CD14-positive monocyte (primary cell): ENCODE data around the gene EPB41L5. TPM values are rescaled to one million over a fixed set of nuclear protein-coding genes. Genes with fewer than 3 reads are reported as not detected.
"Not testable (repeated sequence)": the region's sequence is repeated elsewhere in the genome, so short reads cannot be mapped to it uniquely, and the experiment has no call there.

Experiments used
- DNase-seq, 3 donors: peaks; one replicate each; pipeline ENCODE4 v3.0.0-alpha.2; 2011 to 2022
- H2AFZ ChIP-seq: 2 replicates; pipeline ENCODE4 v1.6.0; 2012; ENCODE audit warnings: mild to moderate bottlenecking, low read depth, low read length, inconsistent platforms; ENCODE audit not compliant: insufficient read depth, poor library complexity, severe bottlenecking
- H3K27ac ChIP-seq, 2 donors: 1 replicate in 1 of 2; 2 replicates in 1 of 2; pipeline ENCODE4 v1.5.1; 2012 to 2013; ENCODE audit warnings: low read length in 2 of 2, control low read depth in 1 of 2, inconsistent platforms in 1 of 2, low read depth in 1 of 2, mild to moderate bottlenecking in 1 of 2
- H3K27me3 ChIP-seq, 2 donors: one replicate each; pipeline versions ENCODE4 v1.6.0 to v1.6.1; 2011 to 2013; ENCODE audit warnings: low read length in 2 of 2; ENCODE audit not compliant: control insufficient read depth in 2 of 2, insufficient read depth in 2 of 2
- H3K36me3 ChIP-seq, 2 donors: replicated peaks in 1 of 2; 1 replicate in 1 of 2; 2 replicates in 1 of 2; pipeline versions ENCODE4 v1.5.1 to v1.6.1; 2012 to 2013; ENCODE audit warnings: low read length in 2 of 2, control low read depth in 1 of 2, inconsistent platforms in 1 of 2, mild to moderate bottlenecking in 1 of 2; ENCODE audit not compliant: insufficient read depth in 2 of 2, control insufficient read depth in 1 of 2
- H3K4me1 ChIP-seq, 2 donors: 1 replicate in 1 of 2; 2 replicates in 1 of 2; pipeline versions ENCODE4 v1.5.1 to v1.6.1; 2012 to 2013; ENCODE audit warnings: low read length in 2 of 2, control low read depth in 1 of 2, inconsistent platforms in 1 of 2, mild to moderate bottlenecking in 1 of 2, moderate library complexity in 1 of 2; ENCODE audit not compliant: insufficient read depth in 2 of 2, control insufficient read depth in 1 of 2
- H3K4me2 ChIP-seq: replicated peaks from 2 replicates; pipeline ENCODE3; 2012; ENCODE audit warnings: low read length, moderate library complexity, mild to moderate bottlenecking; ENCODE audit not compliant: poor library complexity, severe bottlenecking; ENCODE audit errors: extremely low read depth
- H3K4me3 ChIP-seq, 3 experiments: fragments of 200-600 bp in 1 of 3; sonication (generic) in 1 of 3; replicated peaks in 1 of 3; 1 replicate in 2 of 3; 2 replicates in 1 of 3; pipeline ENCODE4 v1.5.1; 2011 to 2013; ENCODE audit warnings: low read length in 3 of 3, mild to moderate bottlenecking in 3 of 3, control low read depth in 2 of 3, low read depth in 2 of 3, inconsistent platforms in 1 of 3, moderate library complexity in 1 of 3
- H3K79me2 ChIP-seq: 2 replicates; pipeline ENCODE4 v1.6.0; 2012; ENCODE audit warnings: mild to moderate bottlenecking, control low read depth, inconsistent platforms, low read length, moderate library complexity; ENCODE audit not compliant: insufficient read depth
- H3K9ac ChIP-seq: 2 replicates; pipeline ENCODE4 v1.6.0; 2017; ENCODE audit warnings: low read length, mild to moderate bottlenecking; ENCODE audit not compliant: insufficient read depth, poor library complexity, severe bottlenecking
- H3K9me3 ChIP-seq, 2 donors: replicated peaks in 1 of 2; 1 replicate in 1 of 2; 2 replicates in 1 of 2; pipeline versions ENCODE4 v1.5.1 to v1.6.1; 2012 to 2013; ENCODE audit warnings: low read length in 2 of 2, control low read depth in 1 of 2; ENCODE audit not compliant: control insufficient read depth in 1 of 2, insufficient read depth in 1 of 2
- H4K20me1 ChIP-seq: 2 replicates; pipeline ENCODE4 v1.6.0; 2012; ENCODE audit warnings: mild to moderate bottlenecking, low read length, control low read depth, moderate library complexity; ENCODE audit not compliant: insufficient read depth
- H3K27ac Mint-ChIP-seq, 7 donors: one replicate each; pipeline ENCODE4 v1.8.0; 2020; ENCODE audit warnings: mild to moderate bottlenecking in 7 of 7, mixed read lengths in 7 of 7, moderate library complexity in 6 of 7, inconsistent platforms in 2 of 7
- H3K27me3 Mint-ChIP-seq, 3 donors: one replicate each; pipeline ENCODE4 v1.8.0; 2021 to 2022; ENCODE audit warnings: low read depth in 3 of 3, mild to moderate bottlenecking in 3 of 3, mixed read lengths in 3 of 3, moderate library complexity in 3 of 3, inconsistent platforms in 1 of 3
- H3K36me3 Mint-ChIP-seq, 2 donors: one replicate each; pipeline ENCODE4 v1.8.0; 2020; ENCODE audit warnings: mixed read lengths in 2 of 2, inconsistent platforms in 1 of 2, mild to moderate bottlenecking in 1 of 2
- H3K4me1 Mint-ChIP-seq: one replicate; pipeline ENCODE4 v1.8.0; 2020; ENCODE audit warnings: mild to moderate bottlenecking, mixed read lengths
- H3K4me3 Mint-ChIP-seq, 2 donors: one replicate each; pipeline ENCODE4 v1.8.0; 2020; ENCODE audit warnings: mild to moderate bottlenecking in 2 of 2, mixed read lengths in 2 of 2, moderate library complexity in 1 of 2
- H3K9me3 Mint-ChIP-seq, 7 donors: one replicate each; pipeline ENCODE4 v1.8.0; 2020 to 2022; ENCODE audit warnings: mixed read lengths in 7 of 7, mild to moderate bottlenecking in 6 of 7, moderate library complexity in 6 of 7, inconsistent platforms in 2 of 7
- WGBS: methylation state at CpG from one replicate; pipeline ENCODE4 v1.1.5; 2013; ENCODE audit warnings: missing lambda C conversion rate; ENCODE audit not compliant: insufficient coverage; 5-methylcytosine and 5-hydroxymethylcytosine counted together
- intact Hi-C, 2 donors: fragments of 100-400 bp; cut with micrococcal nuclease; formaldehyde crosslinking; loops; one replicate each; pipeline versions ENCODE4 v1.15.0 to v1.15.1; 2023
- polyA plus RNA-seq, 3 donors: library from polyadenylated mRNA; depleted of rRNA in 1 of 3; unstranded in 2 of 3; stranded (reverse) in 1 of 3; fragments of 300-500 nt in 2 of 3; fragments of >200 nt in 1 of 3; fragmentation: Illumina TruSeq in 2 of 3; gene quantifications; 1 replicate in 2 of 3; 2 replicates in 1 of 3; pipeline ENCODE4 v1.2.3, GENCODE V29; 2012 to 2021
- TF ChIP-seq, protein P1 (sequence below): fragments of 200-600 bp; IDR thresholded peaks from one replicate; pipeline ENCODE4 v1.8.0; 2022; ENCODE audit warnings: antibody characterized with exemption, mild to moderate bottlenecking

The EPB41L5 gene
- polyA plus RNA-seq, 3 donors: 1.4 to 2.4 (median 2.0) TPM

DNA sequence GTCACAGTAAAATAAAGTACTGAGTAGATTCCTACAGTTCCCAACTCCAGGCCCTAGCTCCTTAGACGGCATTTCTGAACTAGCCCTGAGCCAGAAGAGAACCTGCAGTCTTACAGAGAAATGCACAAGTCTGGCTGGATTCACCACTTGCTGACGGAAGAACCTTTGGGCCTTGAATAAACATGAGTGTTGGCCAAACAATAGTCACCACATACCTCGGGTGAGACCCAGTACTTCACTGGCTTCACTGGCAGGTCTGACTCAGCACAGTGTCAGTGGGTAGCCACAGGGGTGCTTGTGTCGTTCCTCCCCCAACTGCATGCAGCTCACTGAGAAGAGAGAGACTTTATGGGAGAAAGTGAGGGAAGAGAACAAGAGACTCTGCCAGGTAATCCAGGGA is 121.4 kb downstream of the EPB41L5 start:
- H2AFZ ChIP-seq: no peak overlapping the region
- Mint-ChIP-seq H3K4me1 (no peaks in the 10 kb centered on the region), H3K36me3 (no peaks in the 10 kb centered on the region), H3K27ac (no peak overlapping the region), H3K9me3 (peaks cover 0 to 10% (median 7%) of the 10 kb centered on the region in 7 donors), H3K27me3 (peaks cover 2 to 4% (median 4%) of the 10 kb centered on the region in 3 donors), H3K4me3 (no peak overlapping the region)
- H4K20me1 ChIP-seq: no peaks in the 10 kb centered on the region
- TF ChIP-seq, protein P1, sequence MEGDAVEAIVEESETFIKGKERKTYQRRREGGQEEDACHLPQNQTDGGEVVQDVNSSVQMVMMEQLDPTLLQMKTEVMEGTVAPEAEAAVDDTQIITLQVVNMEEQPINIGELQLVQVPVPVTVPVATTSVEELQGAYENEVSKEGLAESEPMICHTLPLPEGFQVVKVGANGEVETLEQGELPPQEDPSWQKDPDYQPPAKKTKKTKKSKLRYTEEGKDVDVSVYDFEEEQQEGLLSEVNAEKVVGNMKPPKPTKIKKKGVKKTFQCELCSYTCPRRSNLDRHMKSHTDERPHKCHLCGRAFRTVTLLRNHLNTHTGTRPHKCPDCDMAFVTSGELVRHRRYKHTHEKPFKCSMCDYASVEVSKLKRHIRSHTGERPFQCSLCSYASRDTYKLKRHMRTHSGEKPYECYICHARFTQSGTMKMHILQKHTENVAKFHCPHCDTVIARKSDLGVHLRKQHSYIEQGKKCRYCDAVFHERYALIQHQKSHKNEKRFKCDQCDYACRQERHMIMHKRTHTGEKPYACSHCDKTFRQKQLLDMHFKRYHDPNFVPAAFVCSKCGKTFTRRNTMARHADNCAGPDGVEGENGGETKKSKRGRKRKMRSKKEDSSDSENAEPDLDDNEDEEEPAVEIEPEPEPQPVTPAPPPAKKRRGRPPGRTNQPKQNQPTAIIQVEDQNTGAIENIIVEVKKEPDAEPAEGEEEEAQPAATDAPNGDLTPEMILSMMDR: no peak
- no peaks in the 10 kb centered on the region for H3K79me2 ChIP-seq
- no peaks in the 10 kb centered on the region for H3K4me1 ChIP-seq
- H3K4me3 ChIP-seq: no peak overlapping the region
- WGBS: 100% methylated on average over 3 of the region's 4 CpGs
- no peak overlapping the region for H3K4me2 ChIP-seq
- intact Hi-C loops: no loop called here
- no peaks in the 10 kb centered on the region for H3K36me3 ChIP-seq
- H3K9ac ChIP-seq: no peak overlapping the region
- H3K9me3 ChIP-seq: no peaks in the 10 kb centered on the region
- no peaks in the 10 kb centered on the region for H3K27me3 ChIP-seq
- H3K27ac ChIP-seq: no peak overlapping the region
- DNase-seq: no peak

DNA sequence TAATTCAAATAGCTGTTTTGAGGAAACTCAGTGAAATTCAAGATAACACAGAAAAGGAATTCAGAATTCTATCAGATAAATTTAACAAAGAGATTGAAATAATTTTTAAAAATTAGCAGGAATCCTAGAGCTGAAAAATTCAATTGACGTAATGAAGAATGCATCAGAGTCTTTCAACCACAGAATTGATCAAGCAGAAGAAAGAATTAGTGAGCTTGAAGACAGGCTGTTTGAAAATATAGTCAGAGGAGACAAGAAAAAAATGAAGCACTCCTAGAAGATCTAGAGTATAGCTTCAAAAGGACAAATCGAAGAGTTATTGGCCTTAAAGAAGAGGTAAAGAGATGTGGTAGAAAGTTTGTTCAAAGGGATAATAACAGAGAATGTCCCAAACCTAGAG is 122.1 kb downstream of the EPB41L5 start:
- H3K9me3 Mint-ChIP-seq: peaks cover 2 to 10% (median 7%) of the 10 kb centered on the region in 7 donors
- H3K4me1 ChIP-seq, intact Hi-C loops, H3K27me3 Mint-ChIP-seq, H3K27me3 ChIP-seq, H3K4me2 ChIP-seq, DNase-seq, H3K36me3 Mint-ChIP-seq, H3K9ac ChIP-seq, H3K36me3 ChIP-seq, H3K79me2 ChIP-seq, H3K27ac ChIP-seq, H4K20me1 ChIP-seq, H3K9me3 ChIP-seq, H3K4me1 Mint-ChIP-seq, H3K4me3 Mint-ChIP-seq, H3K27ac Mint-ChIP-seq, H3K4me3 ChIP-seq, H2AFZ ChIP-seq: not testable (repeated sequence)
- no CpG with 5 or more reads among the region's 2 CpGs for WGBS
